A549 (cell line): ENCODE measurements around the gene MGRN1. TPM values are rescaled to one million over a fixed set of nuclear protein-coding genes. Genes with fewer than 3 reads are reported as not detected.

Source experiments
- ATAC-seq, 2 experiments: fragments of 200-7000 bp in 1 of 2; fragments of >200 bp in 1 of 2; cut with Nextera tagmentation in 1 of 2; cut with Tn5 transposase in 1 of 2; 3 replicates each; pipeline versions ENCODE4 v1.8.0 to v1.9.1; 2018 to 2020; ENCODE audit warnings: mild to moderate bottlenecking in 1 of 2, moderate library complexity in 1 of 2
- CTCF ChIA-PET: fragments of 300-600 bp; sonication (Branson Sonifier 250); formaldehyde crosslinking; extraction: SDS; loops from one replicate; lab custom pipeline; 2021; ENCODE audit warnings: antibody characterized with exemption, inconsistent platforms; lab: Yijun Ruan, JAX
- POLR2A ChIA-PET: fragments of 350-600 bp; formaldehyde crosslinking; extraction: SDS; loops from one replicate; lab custom pipeline; 2021; ENCODE audit warnings: antibody characterized with exemption, inconsistent platforms; lab: Yijun Ruan, JAX
- DNase-seq, 2 experiments: peaks; one replicate each; pipeline versions ENCODE4 v3.0.0 to v3.0.0-alpha.2; 2011 to 2016; ENCODE audit warnings: low read depth in 1 of 2, low spot score in 1 of 2
- FAIRE-seq: peaks from 2 replicates; lab custom pipeline; 2011; peaks lifted over from hg19 to GRCh38; lab: Jason Lieb, UNC
- H3K27ac ChIP-seq, 2 experiments: fragments of >200 bp; sonication (Bioruptor Twin); formaldehyde crosslinking; 3 replicates each; pipeline ENCODE4 v1.5.1; 2016 to 2017
- H3K4me1 ChIP-seq: fragments of >200 bp; sonication (Bioruptor Twin); formaldehyde crosslinking; 3 replicates; pipeline ENCODE4 v1.6.1; 2016
- H3K4me2 ChIP-seq: fragments of >200 bp; sonication (Bioruptor Twin); formaldehyde crosslinking; 3 replicates; pipeline ENCODE4 v1.6.1; 2016
- H3K4me3 ChIP-seq: fragments of >200 bp; sonication (Bioruptor Twin); formaldehyde crosslinking; 3 replicates; pipeline ENCODE4 v1.5.1; 2016
- H3K9me3 ChIP-seq: fragments of >200 bp; sonication (Bioruptor Twin); formaldehyde crosslinking; 3 replicates; pipeline ENCODE4 v1.6.1; 2016
- BHLHE40 ChIP-seq: IDR thresholded peaks from 2 replicates; pipeline ENCODE4 v1.6.1; 2012; ENCODE audit warnings: low read depth, low read length, inconsistent platforms
- CBX2 ChIP-seq: fragments of 200-600 bp; sonication (generic); IDR thresholded peaks from 2 replicates; pipeline ENCODE4 v1.6.1; 2016; ENCODE audit warnings: low read depth, mild to moderate bottlenecking, borderline replicate concordance
- EHMT2 ChIP-seq: fragments of 200-600 bp; sonication (generic); IDR thresholded peaks from 2 replicates; pipeline ENCODE4 v1.6.1; 2016; ENCODE audit warnings: antibody characterized with exemption, low read depth, mild to moderate bottlenecking, moderate library complexity
- ESRRA ChIP-seq: fragments of 150-350 bp; IDR thresholded peaks from 2 replicates; pipeline ENCODE4 v1.6.1; 2014; ENCODE audit warnings: mild to moderate bottlenecking, low read length, borderline replicate concordance
- HDAC2 ChIP-seq: fragments of 200-600 bp; sonication (generic); IDR thresholded peaks from 2 replicates; pipeline ENCODE4 v1.6.1; 2016
- HEYL ChIP-seq: fragments of 250-450 bp; sonication (Bioruptor Pico); IDR thresholded peaks from 2 replicates; pipeline ENCODE4 v1.8.0; 2021; ENCODE audit warnings: mild to moderate bottlenecking, moderate library complexity
- JUN ChIP-seq, 2 experiments: fragments of >200 bp; sonication (Bioruptor Twin); formaldehyde crosslinking; IDR thresholded peaks; 2 replicates in 1 of 2; 3 replicates in 1 of 2; pipeline ENCODE4 v1.6.1; 2016 to 2017
- MAFK ChIP-seq: fragments of 450-650 bp; IDR thresholded peaks from 2 replicates; pipeline ENCODE4 v1.6.1; 2014; ENCODE audit not compliant: partially characterized antibody
- NFE2L2 ChIP-seq: fragments of 150-350 bp; conservative IDR thresholded peaks from 2 replicates; pipeline ENCODE4 v1.6.1; 2014; ENCODE audit warnings: low read length
- POLR2A ChIP-seq: IDR thresholded peaks from 2 replicates; pipeline ENCODE4 v1.6.1; 2012; ENCODE audit warnings: mild to moderate bottlenecking, low read length
- POLR2AphosphoS2 ChIP-seq: conservative IDR thresholded peaks from 2 replicates; pipeline ENCODE4 v1.6.1; 2012; ENCODE audit warnings: low read length, improper control_type of control experiment, inconsistent platforms
- RARB ChIP-seq: fragments of 250-450 bp; sonication (Bioruptor Pico); IDR thresholded peaks from 2 replicates; pipeline ENCODE4 v1.8.0; 2021; ENCODE audit warnings: mild to moderate bottlenecking, moderate library complexity
- SMC3 ChIP-seq: fragments of >200 bp; sonication (Bioruptor Twin); formaldehyde crosslinking; IDR thresholded peaks from 3 replicates; pipeline ENCODE4 v1.6.1; 2018; ENCODE audit warnings: inconsistent platforms
- TFCP2L1 ChIP-seq: fragments of 250-450 bp; sonication (Bioruptor Pico); IDR thresholded peaks from 2 replicates; pipeline ENCODE4 v1.5.0; 2021; ENCODE audit warnings: mild to moderate bottlenecking
- TP53 ChIP-seq: fragments of 250-450 bp; sonication (Bioruptor Pico); IDR thresholded peaks from 2 replicates; pipeline ENCODE4 v1.5.0; 2021; ENCODE audit warnings: mild to moderate bottlenecking, moderate library complexity
- ZFP36 ChIP-seq: fragments of 450-650 bp; IDR thresholded peaks from 2 replicates; pipeline ENCODE4 v1.6.1; 2014; ENCODE audit warnings: borderline replicate concordance; ENCODE audit not compliant: partially characterized antibody
- ZNF302 ChIP-seq: fragments of 250-450 bp; sonication (Bioruptor Pico); IDR thresholded peaks from 2 replicates; pipeline ENCODE4 v1.9.0; 2021; ENCODE audit warnings: inconsistent platforms, mild to moderate bottlenecking, moderate library complexity
- WGBS: methylation state at CpG from one replicate; pipeline ENCODE4 v1.1.6; 2017; ENCODE audit errors: missing lambda C conversion rate; 5-methylcytosine and 5-hydroxymethylcytosine counted together
- polyA plus RNA-seq, 4 experiments: library from polyadenylated mRNA; depleted of rRNA in 3 of 4; stranded (reverse); fragments of >200 nt; fragmentation: RNase III in 1 of 4; extraction: RNeasy Plus Mini Kit Qiagen cat#74134 plus additional on column Dnase treatment in 1 of 4; gene quantifications; 2 replicates in 3 of 4; 3 replicates in 1 of 4; pipeline ENCODE4 v1.2.3, GENCODE V29; 2011 to 2017
- TF ChIP-seq, protein P1 (sequence below): fragments of 450-650 bp; IDR thresholded peaks from 2 replicates; pipeline ENCODE4 v1.6.1; 2014; ENCODE audit warnings: antibody characterized with exemption
- TF ChIP-seq, protein P2 (sequence below): fragments of 150-350 bp; IDR thresholded peaks from 2 replicates; pipeline ENCODE4 v1.6.1; 2014; ENCODE audit warnings: low read depth, mild to moderate bottlenecking, low read length
- TF ChIP-seq, protein P3 (sequence below): IDR thresholded peaks from 2 replicates; pipeline ENCODE4 v1.6.1; 2012
- TF ChIP-seq, protein P4 (sequence below): IDR thresholded peaks from 2 replicates; pipeline ENCODE4 v1.6.1; 2012

MGRN1 gene
- polyA plus RNA-seq, 2 of the 4 experiments (the other 2 are of a cell fraction): 4.3 to 29.9 TPM

DNA sequence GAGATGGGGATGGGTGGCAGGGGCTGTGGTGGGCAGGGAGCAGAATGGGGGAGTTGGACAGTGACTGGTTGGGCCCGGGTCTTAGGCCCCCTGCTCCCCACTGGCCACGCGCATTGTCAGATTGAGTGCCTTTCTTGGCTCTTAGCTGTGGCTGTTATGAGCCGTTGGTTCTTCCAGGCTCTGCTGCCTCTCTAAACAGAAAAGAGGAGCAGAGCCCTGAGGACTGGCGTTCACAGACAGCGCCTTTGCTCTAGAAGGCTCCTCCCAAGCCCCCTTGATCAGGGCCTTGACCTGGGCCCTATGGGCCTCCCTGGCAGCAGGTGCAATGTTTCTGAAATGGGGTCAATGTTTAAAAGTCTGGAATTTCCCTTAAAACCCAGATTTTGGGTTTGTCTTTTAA lies 54.0 kb downstream of the MGRN1 start:
- POLR2A ChIA-PET: no interaction called here
- no peak for DNase-seq
- H3K9me3 ChIP-seq: no peaks in the 10 kb centered on the region
- TF ChIP-seq MAFK (no peak), NFE2L2 (no peak), POLR2A (no peak), TP53 (CRISPR knock-in tag) (no peak), BHLHE40 (no peak), HDAC2 (no peak), POLR2AphosphoS2 (no peak), TFCP2L1 (CRISPR knock-in tag) (no peak), CBX2 (no peak), ZFP36 (no peak), SMC3 (no peak), ESRRA (no peak)
- TF ChIP-seq, protein P1, sequence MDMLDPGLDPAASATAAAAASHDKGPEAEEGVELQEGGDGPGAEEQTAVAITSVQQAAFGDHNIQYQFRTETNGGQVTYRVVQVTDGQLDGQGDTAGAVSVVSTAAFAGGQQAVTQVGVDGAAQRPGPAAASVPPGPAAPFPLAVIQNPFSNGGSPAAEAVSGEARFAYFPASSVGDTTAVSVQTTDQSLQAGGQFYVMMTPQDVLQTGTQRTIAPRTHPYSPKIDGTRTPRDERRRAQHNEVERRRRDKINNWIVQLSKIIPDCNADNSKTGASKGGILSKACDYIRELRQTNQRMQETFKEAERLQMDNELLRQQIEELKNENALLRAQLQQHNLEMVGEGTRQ: no peak
- TF ChIP-seq, protein P2, sequence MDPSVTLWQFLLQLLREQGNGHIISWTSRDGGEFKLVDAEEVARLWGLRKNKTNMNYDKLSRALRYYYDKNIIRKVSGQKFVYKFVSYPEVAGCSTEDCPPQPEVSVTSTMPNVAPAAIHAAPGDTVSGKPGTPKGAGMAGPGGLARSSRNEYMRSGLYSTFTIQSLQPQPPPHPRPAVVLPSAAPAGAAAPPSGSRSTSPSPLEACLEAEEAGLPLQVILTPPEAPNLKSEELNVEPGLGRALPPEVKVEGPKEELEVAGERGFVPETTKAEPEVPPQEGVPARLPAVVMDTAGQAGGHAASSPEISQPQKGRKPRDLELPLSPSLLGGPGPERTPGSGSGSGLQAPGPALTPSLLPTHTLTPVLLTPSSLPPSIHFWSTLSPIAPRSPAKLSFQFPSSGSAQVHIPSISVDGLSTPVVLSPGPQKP: no peak
- TF ChIP-seq, protein P3, sequence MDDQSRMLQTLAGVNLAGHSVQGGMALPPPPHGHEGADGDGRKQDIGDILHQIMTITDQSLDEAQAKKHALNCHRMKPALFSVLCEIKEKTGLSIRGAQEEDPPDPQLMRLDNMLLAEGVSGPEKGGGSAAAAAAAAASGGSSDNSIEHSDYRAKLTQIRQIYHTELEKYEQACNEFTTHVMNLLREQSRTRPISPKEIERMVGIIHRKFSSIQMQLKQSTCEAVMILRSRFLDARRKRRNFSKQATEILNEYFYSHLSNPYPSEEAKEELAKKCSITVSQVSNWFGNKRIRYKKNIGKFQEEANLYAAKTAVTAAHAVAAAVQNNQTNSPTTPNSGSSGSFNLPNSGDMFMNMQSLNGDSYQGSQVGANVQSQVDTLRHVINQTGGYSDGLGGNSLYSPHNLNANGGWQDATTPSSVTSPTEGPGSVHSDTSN: no peak
- no peaks in the 10 kb centered on the region for H3K4me1 ChIP-seq
- CTCF ChIA-PET: no interaction called here
- no peak overlapping the region for H3K4me3 ChIP-seq
- ATAC-seq: no peak
- no peak overlapping the region for H3K4me2 ChIP-seq
- no peak overlapping the region for H3K27ac ChIP-seq
- no peak for FAIRE-seq
- 83% methylated on average over 6 of the region's 6 CpGs for WGBS

DNA sequence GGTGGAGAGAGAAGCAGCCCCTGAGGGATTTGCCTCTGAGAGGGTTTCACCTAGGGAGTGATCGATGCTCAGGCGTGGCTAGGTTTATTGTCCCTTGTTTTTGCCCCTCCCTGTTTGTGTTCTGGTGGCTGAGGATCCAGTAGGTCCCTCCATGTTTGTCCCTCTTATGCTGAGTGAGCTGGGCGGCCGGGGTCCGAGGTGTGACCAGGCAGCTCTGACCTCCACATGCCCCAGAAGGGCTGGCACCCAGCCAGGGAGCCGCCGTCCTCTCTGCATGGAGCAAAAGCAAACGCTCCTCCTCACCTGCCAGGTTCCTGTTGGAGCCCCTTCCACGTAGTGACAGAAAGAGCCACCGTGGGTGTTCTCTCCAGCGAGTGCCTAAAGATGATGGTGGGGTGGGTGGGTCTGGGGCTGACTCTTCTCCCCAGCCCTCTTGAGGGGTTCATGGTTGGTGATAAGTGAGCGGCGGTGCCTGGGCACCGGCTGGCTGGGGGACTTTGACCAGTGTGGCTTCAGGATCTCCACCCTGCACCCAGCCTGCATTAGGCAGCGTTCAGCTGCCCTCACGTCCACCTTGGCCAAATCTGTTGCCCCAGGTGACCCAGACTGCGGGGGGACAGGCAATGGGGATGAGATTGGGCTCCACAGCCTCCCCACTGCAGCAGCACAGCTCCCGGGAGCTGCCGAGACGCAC lies 54.7 kb downstream of the MGRN1 start:
- FAIRE-seq: no peak
- POLR2A ChIA-PET: no interaction called here
- Histone ChIP-seq H3K4me2 (no peak overlapping the region), H3K4me3 (no peak overlapping the region), H3K9me3 (no peaks in the 10 kb centered on the region), H3K27ac (no peak overlapping the region), H3K4me1 (no peaks in the 10 kb centered on the region)
- 84% methylated on average over 14 of the region's 20 CpGs for WGBS
- TF ChIP-seq NFE2L2 (no peak), EHMT2 (no peak), JUN (IDR thresholded peaks at IDR 0.05) (no peak), HEYL (CRISPR knock-in tag) (no peak), RARB (CRISPR knock-in tag) (no peak), ZNF302 (no peak)
- TF ChIP-seq, protein P4, sequence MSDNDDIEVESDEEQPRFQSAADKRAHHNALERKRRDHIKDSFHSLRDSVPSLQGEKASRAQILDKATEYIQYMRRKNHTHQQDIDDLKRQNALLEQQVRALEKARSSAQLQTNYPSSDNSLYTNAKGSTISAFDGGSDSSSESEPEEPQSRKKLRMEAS: no peak
- CTCF ChIA-PET: interaction anchor here (0.6 to 1.7 kb wide), 2 partner anchors 29 to 1653 kb away, joined by 3 to 5 read pairs; no protein-coding TSS in a partner anchor
- DNase-seq: no peak
- no peak for ATAC-seq
